Osteoblast (primary cell): ENCODE data around the gene MYH9. TPM values are rescaled to one million over a fixed set of nuclear protein-coding genes. Genes with fewer than 3 reads are reported as not detected.
A peak's percentile ranks its signal among the peaks of the same experiment; 100 is the strongest.
"Not testable (repeated sequence)": the region's sequence is repeated elsewhere in the genome, so short reads cannot be mapped to it uniquely, and the experiment has no call there.

Source experiments
- DNase-seq: peaks from one replicate; pipeline ENCODE4 v3.0.0; 2011; ENCODE audit warnings: low spot score, mixed read lengths; ENCODE audit not compliant: insufficient read length; ENCODE audit errors: missing footprints
- H2AFZ ChIP-seq: 2 replicates; pipeline ENCODE4 v1.6.0; 2011; ENCODE audit warnings: mild to moderate bottlenecking, low read length
- H3K27ac ChIP-seq: 2 replicates; pipeline ENCODE4 v1.5.1; 2011; ENCODE audit warnings: mild to moderate bottlenecking, low read depth, low read length, moderate library complexity
- H3K27me3 ChIP-seq: 2 replicates; pipeline ENCODE4 v1.6.0; 2012; ENCODE audit warnings: mild to moderate bottlenecking, control low read depth, inconsistent platforms, low read length, moderate library complexity; ENCODE audit not compliant: insufficient read depth
- H3K36me3 ChIP-seq: 2 replicates; pipeline ENCODE4 v1.5.1; 2011; ENCODE audit warnings: mild to moderate bottlenecking, low read length, control low read depth, moderate library complexity; ENCODE audit not compliant: insufficient read depth
- H3K4me1 ChIP-seq: 2 replicates; pipeline ENCODE4 v1.5.1; 2011; ENCODE audit warnings: mild to moderate bottlenecking, low read length, control low read depth, moderate library complexity; ENCODE audit not compliant: insufficient read depth
- H3K4me2 ChIP-seq: 2 replicates; pipeline ENCODE4 v1.6.0; 2011; ENCODE audit warnings: mild to moderate bottlenecking, low read length; ENCODE audit not compliant: insufficient read depth
- H3K4me3 ChIP-seq: fragments of 200-600 bp; sonication (generic); 3 replicates; pipeline ENCODE4 v1.5.1; 2012; ENCODE audit warnings: mild to moderate bottlenecking, low read length, inconsistent platforms; ENCODE audit not compliant: insufficient read depth
- H3K79me2 ChIP-seq: 2 replicates; pipeline ENCODE4 v1.6.0; 2012; ENCODE audit warnings: mild to moderate bottlenecking, low read length, control low read depth, inconsistent platforms; ENCODE audit not compliant: insufficient read depth
- H3K9me3 ChIP-seq: 2 replicates; pipeline ENCODE4 v1.5.1; 2011; ENCODE audit warnings: low read depth, low read length, control low read depth
- H4K20me1 ChIP-seq: 2 replicates; pipeline ENCODE4 v1.6.0; 2012; ENCODE audit warnings: mild to moderate bottlenecking, low read length, control low read depth; ENCODE audit not compliant: insufficient read depth
- CTCF ChIP-seq: IDR thresholded peaks from 2 replicates; pipeline ENCODE4 v1.5.1; 2011; ENCODE audit warnings: mild to moderate bottlenecking, low read depth, low read length, moderate library complexity; ENCODE audit errors: extremely low read depth
- total RNA-seq: library from RNA; depleted of rRNA; stranded (reverse); fragments of >200 nt; gene quantifications from 2 replicates; pipeline ENCODE4 v1.2.3, GENCODE V29; 2012

MYH9 gene
- total RNA-seq, 1 donor: 964 TPM

DNA sequence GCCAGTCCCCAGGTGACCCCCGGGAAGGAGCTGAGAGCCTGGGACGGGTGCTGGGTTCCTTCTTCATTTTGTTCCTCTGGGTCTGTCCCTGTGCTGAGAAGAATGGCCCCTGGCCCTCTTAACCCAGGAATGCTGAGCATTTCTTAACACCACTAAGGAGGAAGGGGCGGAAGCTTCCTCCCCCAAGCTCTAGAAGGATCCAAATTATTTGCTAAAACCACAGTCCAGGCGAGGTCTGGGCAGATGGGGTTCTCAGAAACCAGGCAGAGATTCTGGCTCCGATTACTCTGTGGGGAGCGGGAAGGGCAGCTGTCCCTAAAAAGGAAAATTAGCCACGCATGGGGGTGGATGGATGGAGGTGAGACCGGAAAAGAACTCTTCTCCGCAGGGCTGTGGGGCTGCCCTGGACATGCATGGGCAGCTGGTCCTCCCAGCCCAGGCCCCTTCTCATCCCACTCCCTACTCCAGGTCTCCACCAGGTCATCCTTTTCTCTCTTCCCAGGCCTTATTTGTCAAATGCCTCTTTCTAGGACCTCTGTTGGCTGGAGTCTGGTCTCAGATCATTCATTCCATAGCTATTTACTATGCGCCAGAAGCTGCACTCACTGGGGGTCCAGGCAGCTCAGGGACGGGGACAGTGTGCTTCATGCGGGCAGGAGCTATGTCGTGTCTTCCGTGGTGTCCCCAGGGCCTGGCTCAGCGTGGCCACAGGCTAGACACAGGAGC lies 45.0 kb upstream of the MYH9 start:
- Histone ChIP-seq H3K4me2 (no peak overlapping the region), H2AFZ (peak overlapping the region; percentile 9), H3K27ac (no peak overlapping the region), H3K27me3 (no peaks in the 10 kb centered on the region), H3K4me1 (peaks cover 16% of the 10 kb centered on the region), H3K36me3 (no peaks in the 10 kb centered on the region), H3K4me3 (no peak overlapping the region), H4K20me1 (no peaks in the 10 kb centered on the region), H3K79me2 (no peaks in the 10 kb centered on the region), H3K9me3 (no peaks in the 10 kb centered on the region)
- peak; percentile 77 for DNase-seq
- TF ChIP-seq CTCF: no peak

GRCh38 chr22:36431977-36432376 lies 44.2 kb upstream of the MYH9 start:
- TF ChIP-seq CTCF: no peak
- H3K79me2 ChIP-seq: no peaks in the 10 kb centered on the region
- H3K4me2 ChIP-seq: no peak overlapping the region
- H3K9me3 ChIP-seq: no peaks in the 10 kb centered on the region
- no peaks in the 10 kb centered on the region for H4K20me1 ChIP-seq
- no peak overlapping the region for H3K4me3 ChIP-seq
- H3K36me3 ChIP-seq: no peaks in the 10 kb centered on the region
- H3K27me3 ChIP-seq: no peaks in the 10 kb centered on the region
- no peak for DNase-seq
- no peak overlapping the region for H3K27ac ChIP-seq
- peaks cover 16% of the 10 kb centered on the region for H3K4me1 ChIP-seq
- no peak overlapping the region for H2AFZ ChIP-seq

GRCh38 chr22:36430863-36431262 lies 43.1 kb upstream of the MYH9 start:
- Histone ChIP-seq H3K4me3 (no peak overlapping the region), H3K9me3 (no peaks in the 10 kb centered on the region), H3K4me2 (no peak overlapping the region), H4K20me1 (no peaks in the 10 kb centered on the region), H3K27me3 (no peaks in the 10 kb centered on the region), H3K36me3 (no peaks in the 10 kb centered on the region), H3K27ac (no peak overlapping the region), H3K4me1 (peaks cover 25% of the 10 kb centered on the region), H2AFZ (no peak overlapping the region), H3K79me2 (no peaks in the 10 kb centered on the region)
- TF ChIP-seq CTCF: no peak
- peak; percentile 76 for DNase-seq

GRCh38 chr22:36427952-36428351 lies 40.2 kb upstream of the MYH9 start:
- H3K36me3 ChIP-seq, H3K79me2 ChIP-seq, H3K4me3 ChIP-seq, H3K9me3 ChIP-seq, H2AFZ ChIP-seq, DNase-seq, H3K27ac ChIP-seq, H3K27me3 ChIP-seq, H3K4me2 ChIP-seq, H4K20me1 ChIP-seq: not testable (repeated sequence)
- H3K4me1 ChIP-seq: peaks cover 23% of the 10 kb centered on the region
